B cell (primary cell): ENCODE results near the gene IER5L. TPM values are rescaled to one million over a fixed set of nuclear protein-coding genes. Genes with fewer than 3 reads are reported as not detected.

ENCODE experiments used
- ATAC-seq: fragments of 200-7000 bp; cut with Tn5 transposase; one replicate; pipeline ENCODE4 v1.10.0; 2021; ENCODE audit warnings: low read depth, mild to moderate bottlenecking, moderate number of reproducible peaks, moderate library complexity
- CTCF ChIA-PET: fragments of 350-600 bp; sonication (Branson Sonifier 250); formaldehyde crosslinking; loops from one replicate; lab custom pipeline; 2021; ENCODE audit warnings: antibody characterized with exemption, inconsistent platforms; lab: Charles Lee
- POLR2A ChIA-PET: fragments of 350-600 bp; sonication (Branson Sonifier 250); formaldehyde crosslinking; loops from one replicate; lab custom pipeline; 2021; ENCODE audit warnings: antibody characterized with exemption; lab: Charles Lee
- DNase-seq: peaks from one replicate; pipeline ENCODE4 v3.0.0; 2013
- H2AFZ ChIP-seq: 2 replicates; pipeline ENCODE4 v1.6.1; 2012; ENCODE audit warnings: mild to moderate bottlenecking, low read depth, low read length; ENCODE audit not compliant: insufficient read depth, poor library complexity, severe bottlenecking
- H3K27ac ChIP-seq, 2 donors: 1 replicate in 1 of 2; 2 replicates in 1 of 2; pipeline ENCODE4 v1.5.1; 2012 to 2013; ENCODE audit warnings: low read length in 2 of 2, mild to moderate bottlenecking in 2 of 2, moderate library complexity in 1 of 2
- H3K27me3 ChIP-seq, 4 experiments: fragments of 200-600 bp in 1 of 4; sonication (generic) in 1 of 4; replicated peaks in 1 of 4; 1 replicate in 2 of 4; 2 replicates in 2 of 4; pipeline versions ENCODE4 v1.6.1 to v1.7.0; 2013 to 2016; ENCODE audit warnings: low read length in 3 of 4, mild to moderate bottlenecking in 2 of 4, mixed read lengths in 1 of 4, moderate library complexity in 1 of 4; ENCODE audit not compliant: insufficient read depth in 4 of 4, control insufficient read depth in 3 of 4; ENCODE audit errors: control extremely low read depth in 1 of 4
- H3K36me3 ChIP-seq, 2 experiments: replicated peaks in 1 of 2; 1 replicate in 1 of 2; 2 replicates in 1 of 2; pipeline versions ENCODE4 v1.6.1 to v1.7.1; 2013; ENCODE audit warnings: low read length in 1 of 2; ENCODE audit not compliant: insufficient read depth in 2 of 2, control insufficient read depth in 1 of 2; ENCODE audit errors: control extremely low read depth in 1 of 2, extremely low read depth in 1 of 2
- H3K4me1 ChIP-seq, 2 donors: fragments of 200-600 bp in 1 of 2; sonication (generic) in 1 of 2; 1 replicate in 1 of 2; 2 replicates in 1 of 2; pipeline versions ENCODE4 v1.5.1 to v1.6.1; 2013 to 2017; ENCODE audit warnings: low read length in 2 of 2; ENCODE audit not compliant: control insufficient read depth in 2 of 2, insufficient read depth in 2 of 2
- H3K4me2 ChIP-seq: replicated peaks from 2 replicates; pipeline ENCODE3; 2012; ENCODE audit warnings: mild to moderate bottlenecking, low read depth, low read length; ENCODE audit not compliant: poor library complexity, severe bottlenecking
- H3K4me3 ChIP-seq, 5 experiments: fragments of 200-600 bp in 1 of 5; sonication (generic) in 1 of 5; 1 replicate in 3 of 5; 2 replicates in 2 of 5; pipeline versions ENCODE4 v1.5.1 to v1.7.0; 2011 to 2016; ENCODE audit warnings: low read length in 4 of 5, mild to moderate bottlenecking in 4 of 5, low read depth in 2 of 5, control low read depth in 1 of 5, moderate library complexity in 1 of 5; ENCODE audit not compliant: insufficient read depth in 1 of 5; ENCODE audit errors: control extremely low read depth in 1 of 5, extremely low read depth in 1 of 5
- H3K79me2 ChIP-seq: fragments of 200-600 bp; sonication (generic); one replicate; pipeline ENCODE4 v1.6.0; 2016; ENCODE audit warnings: low read length; ENCODE audit not compliant: control insufficient read depth, insufficient read depth
- H3K9ac ChIP-seq: fragments of 200-600 bp; sonication (generic); 2 replicates; pipeline ENCODE4 v1.6.1; 2017; ENCODE audit warnings: mild to moderate bottlenecking, low read length, moderate library complexity
- H3K9me3 ChIP-seq, 3 donors: one replicate each; pipeline versions ENCODE4 v1.6.1 to v1.7.1; 2013; ENCODE audit warnings: low read length in 2 of 3; ENCODE audit not compliant: control insufficient read depth in 2 of 3, insufficient read depth in 1 of 3; ENCODE audit errors: control extremely low read depth in 1 of 3
- H4K20me1 ChIP-seq: 2 replicates; pipeline ENCODE4 v1.6.0; 2012; ENCODE audit warnings: mild to moderate bottlenecking, low read length; ENCODE audit not compliant: insufficient read depth, control insufficient read depth, poor library complexity, severe bottlenecking
- H3K27ac Mint-ChIP-seq: one replicate; pipeline ENCODE4 v1.8.0; 2021; ENCODE audit warnings: mixed read lengths
- H3K27me3 Mint-ChIP-seq: one replicate; pipeline ENCODE4 v1.8.0; 2021; ENCODE audit warnings: mixed read lengths
- H3K4me1 Mint-ChIP-seq: one replicate; pipeline ENCODE4 v1.8.0; 2021; ENCODE audit warnings: mixed read lengths
- H3K4me3 Mint-ChIP-seq: one replicate; pipeline ENCODE4 v1.8.0; 2021; ENCODE audit warnings: mixed read lengths
- H3K9me3 Mint-ChIP-seq: one replicate; pipeline ENCODE4 v1.8.0; 2022; ENCODE audit warnings: mixed read lengths; ENCODE audit not compliant: insufficient read depth
- EZH2 ChIP-seq: IDR thresholded peaks from 2 replicates; pipeline ENCODE4 v1.6.1; 2012; ENCODE audit warnings: borderline replicate concordance, low read depth, mild to moderate bottlenecking, moderate library complexity, low read length; ENCODE audit not compliant: insufficient read depth, poor library complexity, severe bottlenecking
- WGBS: methylation state at CpG from one replicate; pipeline ENCODE4 v1.1.5; 2013; ENCODE audit warnings: missing lambda C conversion rate; ENCODE audit not compliant: insufficient coverage; 5-methylcytosine and 5-hydroxymethylcytosine counted together
- intact Hi-C: fragments of 100-400 bp; cut with micrococcal nuclease; formaldehyde crosslinking; loops from one replicate; pipeline ENCODE4 v1.10.0; 2022
- polyA plus RNA-seq: library from polyadenylated mRNA; depleted of rRNA; stranded (reverse); fragments of >200 nt; gene quantifications from 2 replicates; pipeline ENCODE4 v1.2.3, GENCODE V29; 2012
- total RNA-seq, 2 donors: library from RNA; stranded (reverse); fragments of 120-200 nt in 1 of 2; gene quantifications; 1 replicate in 1 of 2; 2 replicates in 1 of 2; pipeline versions ENCODE4 v1.2.3 to v1.2.4, GENCODE V29; 2013 to 2022
- TF ChIP-seq, protein P1 (sequence below): fragments of 200-600 bp; IDR thresholded peaks from one replicate; pipeline ENCODE4 v1.8.0; 2022; ENCODE audit warnings: antibody characterized with exemption, mild to moderate bottlenecking

IER5L gene
- total and polyA plus RNA-seq, 2 donors (not counting 1 experiment from before 2014, with no cell fraction given), result 1.5 to 12.9 TPM

DNA sequence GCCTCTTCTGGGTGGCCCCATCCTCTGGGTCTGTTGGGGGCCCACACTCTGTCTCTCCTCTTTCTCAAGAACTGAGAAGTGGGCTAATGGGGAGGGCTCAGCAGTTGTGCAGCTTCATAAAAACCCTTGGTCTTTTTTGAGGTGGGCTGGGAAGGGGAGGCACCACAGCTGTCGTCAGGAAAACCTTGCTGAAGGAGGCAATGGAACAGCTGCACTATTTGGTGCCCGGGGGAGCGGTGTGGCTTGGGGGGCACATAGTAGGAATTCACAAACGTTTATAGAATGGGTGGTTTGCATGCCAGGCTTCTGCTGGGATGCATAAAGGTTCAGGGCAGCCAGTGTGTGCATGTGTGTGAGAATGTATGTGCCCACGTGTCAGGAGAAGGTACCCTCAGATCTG, 3.2 kb upstream of the IER5L start:
- ChIA-PET POLR2A (no interaction called here), CTCF (interaction anchor here (1.1 to 22.0 kb wide), 2 partner anchors 14 to 43 kb away, joined by 3 to 382 read pairs; no protein-coding TSS in a partner anchor)
- Histone ChIP-seq H4K20me1 (no peaks in the 10 kb centered on the region), H3K9ac (no peak overlapping the region), H3K79me2 (no peaks in the 10 kb centered on the region), H3K4me1 (peaks cover 8 to 12% of the 10 kb centered on the region in 2 donors), H3K27ac (no peak overlapping the region), H2AFZ (no peak overlapping the region), H3K4me3 (no peak overlapping the region), H3K27me3 (peaks cover 0 to 18% (median 6%) of the 10 kb centered on the region in 4 experiments), H3K9me3 (no peaks in the 10 kb centered on the region), H3K4me2 (no peak overlapping the region), H3K36me3 (no peaks in the 10 kb centered on the region)
- TF ChIP-seq, protein P1, sequence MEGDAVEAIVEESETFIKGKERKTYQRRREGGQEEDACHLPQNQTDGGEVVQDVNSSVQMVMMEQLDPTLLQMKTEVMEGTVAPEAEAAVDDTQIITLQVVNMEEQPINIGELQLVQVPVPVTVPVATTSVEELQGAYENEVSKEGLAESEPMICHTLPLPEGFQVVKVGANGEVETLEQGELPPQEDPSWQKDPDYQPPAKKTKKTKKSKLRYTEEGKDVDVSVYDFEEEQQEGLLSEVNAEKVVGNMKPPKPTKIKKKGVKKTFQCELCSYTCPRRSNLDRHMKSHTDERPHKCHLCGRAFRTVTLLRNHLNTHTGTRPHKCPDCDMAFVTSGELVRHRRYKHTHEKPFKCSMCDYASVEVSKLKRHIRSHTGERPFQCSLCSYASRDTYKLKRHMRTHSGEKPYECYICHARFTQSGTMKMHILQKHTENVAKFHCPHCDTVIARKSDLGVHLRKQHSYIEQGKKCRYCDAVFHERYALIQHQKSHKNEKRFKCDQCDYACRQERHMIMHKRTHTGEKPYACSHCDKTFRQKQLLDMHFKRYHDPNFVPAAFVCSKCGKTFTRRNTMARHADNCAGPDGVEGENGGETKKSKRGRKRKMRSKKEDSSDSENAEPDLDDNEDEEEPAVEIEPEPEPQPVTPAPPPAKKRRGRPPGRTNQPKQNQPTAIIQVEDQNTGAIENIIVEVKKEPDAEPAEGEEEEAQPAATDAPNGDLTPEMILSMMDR, result no peak
- TF ChIP-seq EZH2, result no peak
- Mint-ChIP-seq H3K9me3 (no peaks in the 10 kb centered on the region), H3K4me1 (peaks cover 5% of the 10 kb centered on the region), H3K27ac (no peak overlapping the region), H3K4me3 (no peak overlapping the region), H3K27me3 (peaks cover 9% of the 10 kb centered on the region)
- intact Hi-C loops, result no loop called here
- ATAC-seq (no peak), DNase-seq (no peak)
- WGBS, result 83% methylated on average over 5 of the region's 5 CpGs

DNA sequence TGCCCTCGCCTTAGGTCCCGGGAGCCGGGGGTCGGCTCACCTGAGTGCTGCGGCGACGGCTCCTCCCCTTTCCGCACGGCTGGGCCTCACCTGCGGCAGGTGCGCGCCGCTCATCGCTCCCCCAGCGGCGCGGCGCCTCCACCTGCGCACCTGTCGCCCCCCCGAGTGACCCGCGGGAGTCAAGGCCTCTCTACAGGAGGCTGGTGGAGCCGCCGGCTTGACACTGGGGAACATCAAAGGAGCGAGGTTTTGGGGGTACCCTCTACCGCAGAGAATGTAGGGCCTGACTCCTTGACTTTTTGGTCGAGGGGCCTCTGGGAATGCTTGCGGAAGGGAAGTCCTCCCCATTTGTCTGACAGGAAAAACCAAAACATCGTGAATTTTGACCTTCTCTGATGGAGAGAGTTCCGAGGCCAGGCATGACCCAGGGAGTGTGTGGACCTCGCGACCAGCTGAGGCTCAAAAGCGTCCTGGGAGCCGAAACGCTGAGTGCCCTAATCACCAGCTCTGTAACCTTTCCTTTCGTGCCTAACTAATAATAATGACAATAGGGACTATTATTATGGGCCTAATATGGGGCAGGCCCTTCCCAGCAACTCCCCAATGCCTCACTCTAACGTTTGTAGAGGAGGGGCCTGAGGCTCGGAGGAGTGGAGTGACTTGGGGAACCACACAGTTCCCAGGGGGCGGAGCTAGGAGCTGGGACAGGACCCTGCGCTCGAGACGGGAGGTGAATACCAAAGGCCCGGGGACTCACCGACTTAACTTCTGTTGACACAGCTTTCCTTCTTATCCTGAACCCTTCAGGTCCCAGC, 714 bp upstream of the IER5L start:
- Mint-ChIP-seq H3K27ac (peak overlapping the region; percentile 26), H3K4me1 (peaks cover 19% of the 10 kb centered on the region), H3K9me3 (no peaks in the 10 kb centered on the region), H3K4me3 (peak overlapping the region; percentile 26), H3K27me3 (peaks cover 9% of the 10 kb centered on the region)
- Histone ChIP-seq H3K4me1 (peaks cover 17 to 31% of the 10 kb centered on the region in 2 donors), H3K27me3 (peaks cover 0 to 19% (median 8%) of the 10 kb centered on the region in 4 experiments), H2AFZ (peak overlapping the region; percentile 81), H3K9me3 (no peaks in the 10 kb centered on the region), H4K20me1 (no peaks in the 10 kb centered on the region), H3K79me2 (no peaks in the 10 kb centered on the region), H3K36me3 (no peaks in the 10 kb centered on the region), H3K27ac (no peak overlapping the region), H3K4me3 (peak overlapping the region in 3 of 5 experiments; percentile 30 to 81 (median 63)), H3K4me2 (peak overlapping the region; percentile 100), H3K9ac (peak overlapping the region; percentile 72)
- ATAC-seq, result no peak
- DNase-seq, result no peak
- CTCF ChIA-PET, result interaction anchor here (0.6 to 22.0 kb wide), 9 partner anchors 9 to 446 kb away, joined by 3 to 382 read pairs (median 4); no protein-coding TSS in a partner anchor
- intact Hi-C loops, result loop anchor here (1.0 to 10.0 kb wide), 6 partner anchors 24 to 310 kb away; partner anchors contain the start of genes CRAT, PTPA and SH3GLB2
- POLR2A ChIA-PET, result interaction anchor here (0.6 to 1.3 kb wide), 11 partner anchors 9 to 448 kb away, joined by 3 to 10 read pairs (median 3); no protein-coding TSS in a partner anchor
- TF ChIP-seq, protein P1, result no peak
- TF ChIP-seq EZH2, result no peak
- WGBS, result 24% methylated on average over 36 of the region's 45 CpGs
